ENCODE data around the gene LPAR2.
A peak's percentile ranks its signal among the peaks of the same experiment; 100 is the strongest.
"Not testable (repeated sequence)": the region's sequence is repeated elsewhere in the genome, so short reads cannot be mapped to it uniquely, and the experiment has no call there.

LPAR2 gene

GRCh38 chr19:19602136-19602712, 25.8 kb downstream of the LPAR2 start:
- H3K27ac ChIP-seq = peak overlapping the region; percentile 66
- DNase-seq (ENCODE audit: low read depth, low spot score) = no peak

DNA sequence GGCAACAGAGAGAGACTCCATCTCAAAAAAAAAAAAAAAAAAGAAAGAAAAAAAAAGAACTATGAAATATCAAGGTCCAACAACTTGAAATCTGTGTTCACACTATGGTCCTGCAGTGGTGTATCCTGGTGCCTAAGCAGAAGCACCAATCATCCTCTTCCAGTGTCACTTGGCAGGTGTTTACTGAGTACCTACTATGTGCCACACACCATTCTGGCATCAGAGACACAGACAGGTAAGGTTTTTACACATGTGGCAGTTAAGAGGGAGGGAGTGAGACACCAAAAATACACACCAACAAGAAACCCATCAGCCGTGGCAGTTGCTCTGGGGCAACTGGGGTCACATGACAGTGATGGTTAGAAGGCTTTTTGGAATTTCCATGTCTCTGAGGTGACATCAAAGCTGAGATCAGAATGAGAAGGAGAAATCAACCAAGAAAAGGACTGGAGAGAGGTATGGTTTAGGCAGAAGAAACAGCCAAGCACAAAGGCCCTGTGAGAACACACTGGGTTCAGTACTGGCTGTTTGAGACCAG, 27.2 kb downstream of the LPAR2 start:
- DNase-seq (ENCODE audit: low read depth, low spot score) = no peak
- no peak overlapping the region for H3K27ac ChIP-seq

GRCh38 chr19:19598728-19599451, 29.1 kb downstream of the LPAR2 start:
- not testable (repeated sequence) for DNase-seq (ENCODE audit: low read depth, low spot score); H3K27ac ChIP-seq

GRCh38 chr19:19597809-19598306, 30.2 kb downstream of the LPAR2 start:
- H3K27ac ChIP-seq = no peak overlapping the region
- no peak for DNase-seq (ENCODE audit: low read depth, low spot score)

GRCh38 chr19:19595171-19595701, 32.8 kb downstream of the LPAR2 start:
- no peak for DNase-seq (ENCODE audit: low read depth, low spot score)
- no peak overlapping the region for H3K27ac ChIP-seq

GRCh38 chr19:19594381-19594780, 33.6 kb downstream of the LPAR2 start:
- no peak for DNase-seq (ENCODE audit: low read depth, low spot score)
- no peak overlapping the region for H3K27ac ChIP-seq

DNA sequence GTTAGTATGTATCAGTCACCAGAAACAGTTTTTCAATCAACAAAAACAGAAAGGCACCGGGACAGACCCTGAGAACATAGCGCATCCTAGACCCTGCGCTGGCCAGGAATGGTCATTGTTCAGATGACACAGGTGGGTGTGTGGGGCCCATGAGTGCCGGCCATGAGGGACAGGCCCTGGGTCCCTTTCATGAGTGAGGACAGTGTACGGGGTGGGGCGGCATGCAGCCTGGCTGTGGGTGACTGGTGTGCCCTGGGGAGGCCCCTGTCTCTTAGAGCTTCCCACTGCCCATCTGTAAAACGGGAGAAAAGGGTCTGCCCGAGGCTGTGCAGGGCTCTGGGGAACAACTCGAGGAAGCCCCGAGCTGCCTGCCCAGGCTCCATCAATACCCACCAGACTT, 35.3 kb downstream of the LPAR2 start:
- no peak overlapping the region for H3K27ac ChIP-seq
- no peak for DNase-seq (ENCODE audit: low read depth, low spot score)

GRCh38 chr19:19591133-19591825, 36.7 kb downstream of the LPAR2 start:
- peak; percentile 93 for DNase-seq (ENCODE audit: low read depth, low spot score)
- peak overlapping the region; percentile 84 for H3K27ac ChIP-seq

DNA sequence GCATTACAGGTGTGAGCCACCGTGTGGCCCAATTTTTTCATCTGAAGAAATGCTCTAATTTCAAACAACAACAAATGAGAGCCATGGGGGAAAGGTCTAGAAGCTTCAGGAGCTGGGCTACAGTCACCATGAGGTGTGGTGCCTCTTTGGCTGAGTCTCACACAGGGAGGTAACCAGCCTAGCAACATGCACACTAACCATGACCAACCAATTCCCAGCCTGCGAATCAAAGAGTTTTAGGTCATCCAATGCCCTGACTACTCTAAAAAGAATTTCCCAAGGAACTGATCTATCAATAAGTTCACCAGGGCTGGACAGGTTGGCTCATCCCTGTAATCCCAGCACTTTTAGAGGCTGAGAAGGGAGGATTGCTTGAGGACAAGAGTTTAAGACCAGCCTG, 39.5 kb downstream of the LPAR2 start:
- DNase-seq (ENCODE audit: low read depth, low spot score) = no peak

GRCh38 chr19:19587771-19588170, 40.2 kb downstream of the LPAR2 start:
- DNase-seq (ENCODE audit: low read depth, low spot score) = no peak
- no peak overlapping the region for H3K27ac ChIP-seq

More for the DNA sequence above, 39.5 kb downstream of the LPAR2 start:
- H3K27ac ChIP-seq = peak overlapping the region; percentile 51

- DNase-seq (ENCODE audit: low read depth, low spot score) = no peak
- no peak overlapping the region for H3K27ac ChIP-seq
Observed at GRCh38 chr19:19584356-19584755, 43.7 kb downstream of the LPAR2 start.

- DNase-seq (ENCODE audit: low read depth, low spot score) = no peak
- no peak overlapping the region for H3K27ac ChIP-seq
Observed at GRCh38 chr19:19582471-19582870, 45.5 kb downstream of the LPAR2 start.

GRCh38 chr19:19581391-19581790, 46.6 kb downstream of the LPAR2 start:
- no peak for DNase-seq (ENCODE audit: low read depth, low spot score)
- H3K27ac ChIP-seq = no peak overlapping the region

DNA sequence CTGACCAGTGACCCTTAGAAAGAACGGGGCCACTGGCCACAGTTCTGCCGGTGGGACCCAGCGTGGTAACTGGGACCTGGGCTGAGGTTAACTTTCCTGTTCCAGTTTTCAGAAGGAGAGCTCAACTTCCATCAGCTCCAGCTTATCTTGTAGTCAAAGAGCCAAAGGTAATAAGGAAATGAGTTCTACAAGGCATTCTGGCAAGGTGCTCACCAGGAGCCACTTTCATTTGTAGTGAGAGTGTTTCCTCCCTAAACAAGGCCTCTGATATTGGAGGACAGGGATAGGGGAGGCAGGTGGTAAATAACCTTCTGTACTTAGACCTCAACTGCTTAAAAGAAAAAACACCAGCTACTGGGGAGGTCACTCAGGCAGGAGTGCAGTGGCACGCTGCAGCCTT, 47.6 kb downstream of the LPAR2 start:
- no peak for DNase-seq (ENCODE audit: low read depth, low spot score)

GRCh38 chr19:19579533-19580361, 48.3 kb downstream of the LPAR2 start:
- no peak overlapping the region for H3K27ac ChIP-seq

More for the DNA sequence above, 47.6 kb downstream of the LPAR2 start:
- no peak overlapping the region for H3K27ac ChIP-seq

DNA sequence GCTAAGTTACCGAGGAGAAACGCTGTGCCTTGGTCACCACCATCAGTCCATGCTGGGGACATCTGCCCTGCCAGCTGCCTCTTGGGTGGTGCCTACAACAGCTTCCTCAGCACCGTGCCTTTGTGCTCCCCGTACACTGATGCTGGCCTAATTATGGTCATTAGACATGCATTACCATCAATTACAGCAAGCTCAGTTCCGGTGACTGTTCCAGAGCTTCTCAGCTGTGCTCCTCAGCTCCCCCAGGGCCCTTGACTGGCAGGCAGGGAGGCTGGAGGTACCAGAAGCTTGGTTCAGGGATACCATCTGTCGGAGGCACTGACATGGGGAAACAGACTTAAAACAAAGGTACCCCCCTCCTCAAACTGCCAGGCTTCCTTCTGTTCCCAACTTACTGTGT, 49.8 kb downstream of the LPAR2 start:
- no peak for DNase-seq (ENCODE audit: low read depth, low spot score)
- H3K27ac ChIP-seq = no peak overlapping the region

More at GRCh38 chr19:19579533-19580361, 48.3 kb downstream of the LPAR2 start:
- DNase-seq (ENCODE audit: low read depth, low spot score) = no peak

- DNase-seq (ENCODE audit: low read depth, low spot score) = no peak
- H3K27ac ChIP-seq = no peak overlapping the region
Observed at GRCh38 chr19:19575411-19575810, 52.6 kb downstream of the LPAR2 start.

Data from epithelial cell of prostate (primary cell).